ENCODE measurements around the gene BRINP2.

- TF ChIP-seq ARNT (IDR thresholded peaks at IDR 0.05) (no peak), PHF8 (CRISPR knock-in tag; IDR thresholded peaks at IDR 0.05) (no peak), ZNF496 (CRISPR knock-in tag; IDR thresholded peaks at IDR 0.05; ENCODE audit: insufficient replicate concordance) (no peak), TEAD2 (CRISPR knock-in tag; IDR thresholded peaks at IDR 0.05) (no peak), NFIC (IDR thresholded peaks at IDR 0.05; ENCODE audit: low read length) (no peak), CTCF (CRISPR knock-in tag; IDR thresholded peaks at IDR 0.05) (no peak), REST (IDR thresholded peaks at IDR 0.05; ENCODE audit: borderline replicate concordance in 1 of 2, low read depth in 1 of 2, low read length in 2 of 2) (no peak), POLR2A (IDR thresholded peaks at IDR 0.05; ENCODE audit: insufficient read depth in 1 of 2, low read depth in 2 of 2, low read length in 2 of 2) (no peak), EP300 (IDR thresholded peaks at IDR 0.05; ENCODE audit: low read depth in 2 of 2, low read length in 2 of 2) (no peak), EP300 (CRISPR knock-in tag; IDR thresholded peaks at IDR 0.05; ENCODE audit: borderline replicate concordance) (no peak), ZNF280B (CRISPR knock-in tag; IDR thresholded peaks at IDR 0.05; ENCODE audit: borderline replicate concordance) (no peak), HOXD1 (CRISPR knock-in tag; IDR thresholded peaks at IDR 0.05) (no peak), ZNF737 (CRISPR knock-in tag; IDR thresholded peaks at IDR 0.05; ENCODE audit: borderline replicate concordance) (no peak), ZNF549 (CRISPR knock-in tag; IDR thresholded peaks at IDR 0.05) (no peak)
These were observed 39.0 kb upstream of the BRINP2 start for GRCh38 chr1:177131723-177132122.
